ENCODE data around the gene PHC1.
A peak's percentile ranks its signal among the peaks of the same experiment; 100 is the strongest.

PHC1 gene

DNA sequence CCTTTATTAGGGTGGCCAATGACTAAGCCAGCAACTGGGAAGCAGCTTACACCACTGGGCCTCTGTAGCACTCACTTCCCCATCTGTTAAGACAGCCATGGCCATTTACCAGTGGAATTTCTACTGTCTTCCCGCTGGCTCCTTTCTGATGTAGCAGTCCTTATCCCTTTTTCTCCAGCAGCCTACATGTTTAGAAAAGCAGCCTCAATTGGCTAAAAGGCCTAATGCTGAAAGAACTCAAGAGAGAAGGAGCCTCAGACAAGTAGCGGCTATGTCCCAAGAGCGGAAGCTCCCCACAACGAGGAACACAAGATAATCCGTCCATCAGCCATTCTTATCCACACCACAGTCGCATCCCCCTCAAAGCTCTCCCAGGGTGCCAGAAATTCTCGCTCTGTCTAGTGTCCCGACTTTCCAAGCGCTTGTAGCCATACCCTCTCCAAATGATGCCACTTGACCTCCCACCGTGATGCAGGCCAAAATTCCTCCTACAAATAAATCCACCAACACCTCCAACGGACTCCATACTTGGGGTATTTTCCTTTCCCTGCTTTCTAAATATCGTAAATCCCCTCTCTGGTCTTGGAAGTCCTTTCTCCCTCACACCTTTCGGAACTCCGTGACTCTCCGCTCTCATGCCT is 34.5 kb downstream of the PHC1 start:
- Histone ChIP-seq H3K27me3 (ENCODE audit: insufficient read depth, poor library complexity, severe bottlenecking) (no peaks in the 10 kb centered on the region), H3K27ac (ENCODE audit: poor library complexity, severe bottlenecking) (peak overlapping the region; percentile 65), H3K9me3 (ENCODE audit: severe bottlenecking) (no peaks in the 10 kb centered on the region), H3K4me3 (ENCODE audit: severe bottlenecking) (peak overlapping the region; percentile 79), H3K36me3 (ENCODE audit: low read depth) (peaks cover 22% of the 10 kb centered on the region), H3K4me1 (ENCODE audit: insufficient read depth, poor library complexity, severe bottlenecking) (peaks cover 3% of the 10 kb centered on the region)
- no peak for DNase-seq (ENCODE audit: low spot score)
- ATAC-seq (ENCODE audit: low read depth) = no peak
- TF ChIP-seq, protein P1, sequence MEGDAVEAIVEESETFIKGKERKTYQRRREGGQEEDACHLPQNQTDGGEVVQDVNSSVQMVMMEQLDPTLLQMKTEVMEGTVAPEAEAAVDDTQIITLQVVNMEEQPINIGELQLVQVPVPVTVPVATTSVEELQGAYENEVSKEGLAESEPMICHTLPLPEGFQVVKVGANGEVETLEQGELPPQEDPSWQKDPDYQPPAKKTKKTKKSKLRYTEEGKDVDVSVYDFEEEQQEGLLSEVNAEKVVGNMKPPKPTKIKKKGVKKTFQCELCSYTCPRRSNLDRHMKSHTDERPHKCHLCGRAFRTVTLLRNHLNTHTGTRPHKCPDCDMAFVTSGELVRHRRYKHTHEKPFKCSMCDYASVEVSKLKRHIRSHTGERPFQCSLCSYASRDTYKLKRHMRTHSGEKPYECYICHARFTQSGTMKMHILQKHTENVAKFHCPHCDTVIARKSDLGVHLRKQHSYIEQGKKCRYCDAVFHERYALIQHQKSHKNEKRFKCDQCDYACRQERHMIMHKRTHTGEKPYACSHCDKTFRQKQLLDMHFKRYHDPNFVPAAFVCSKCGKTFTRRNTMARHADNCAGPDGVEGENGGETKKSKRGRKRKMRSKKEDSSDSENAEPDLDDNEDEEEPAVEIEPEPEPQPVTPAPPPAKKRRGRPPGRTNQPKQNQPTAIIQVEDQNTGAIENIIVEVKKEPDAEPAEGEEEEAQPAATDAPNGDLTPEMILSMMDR (IDR thresholded peaks at IDR 0.05; ENCODE audit: poor library complexity, severe bottlenecking) = no peak

DNA sequence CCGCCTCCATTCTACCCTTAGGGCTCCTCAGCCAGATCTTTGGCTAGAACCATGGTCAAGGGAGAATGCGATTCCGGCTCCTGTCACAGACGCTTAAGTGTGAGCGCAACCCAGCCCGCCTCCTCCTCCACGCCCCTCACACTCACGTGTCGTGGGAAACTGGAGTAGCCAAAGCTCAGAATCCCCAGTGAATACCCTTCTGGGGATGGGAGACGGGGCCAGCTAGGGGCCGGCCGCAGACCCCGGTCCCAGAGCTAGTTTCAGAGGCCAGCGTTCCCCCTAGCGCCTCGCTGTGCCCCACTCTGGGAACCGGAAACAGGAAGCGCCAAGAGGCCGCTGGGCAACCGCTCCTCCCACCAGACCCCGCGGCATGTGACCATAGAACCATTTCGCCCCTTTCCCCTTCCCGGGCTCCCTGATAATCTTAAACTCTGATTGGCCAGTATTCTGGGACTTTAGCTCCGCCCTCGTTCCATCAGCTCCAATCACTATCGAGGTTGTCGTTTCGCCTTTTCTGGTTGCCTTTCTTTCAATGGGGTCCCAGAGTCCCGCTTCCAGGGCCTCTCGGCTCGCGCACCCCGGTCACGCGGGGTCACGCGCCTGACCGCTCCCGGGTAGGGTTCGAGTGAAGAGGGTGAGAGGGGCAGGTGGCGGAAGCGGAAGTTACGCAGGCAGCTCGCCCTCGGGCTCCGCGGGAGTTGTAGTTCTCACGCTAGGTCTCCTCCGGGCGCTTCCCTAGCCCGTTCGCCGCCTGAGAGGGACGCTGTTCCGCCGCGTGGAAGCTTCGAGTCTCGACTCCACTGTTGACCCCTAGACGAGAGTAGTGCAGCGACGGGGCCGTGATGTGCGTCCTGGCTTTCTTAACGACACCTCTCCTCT is 35.3 kb downstream of the PHC1 start, which contains the start of gene M6PR:
M6PR (minus strand) TSS at position 304 of the 879 bp plus-strand sequence. CDS start 3,241 bp downstream, outside the sequence.
- Histone ChIP-seq H3K36me3 (ENCODE audit: low read depth) (peaks cover 15% of the 10 kb centered on the region), H3K4me1 (ENCODE audit: insufficient read depth, poor library complexity, severe bottlenecking) (peaks cover 3% of the 10 kb centered on the region), H3K4me3 (ENCODE audit: severe bottlenecking) (peak within 1 kb of the TSS; percentile 79), H3K27me3 (ENCODE audit: insufficient read depth, poor library complexity, severe bottlenecking) (no peaks in the 10 kb centered on the region), H3K9me3 (ENCODE audit: severe bottlenecking) (no peaks in the 10 kb centered on the region), H3K27ac (ENCODE audit: poor library complexity, severe bottlenecking) (peak within 1 kb of the TSS; percentile 65)
- TF ChIP-seq, protein P1 (IDR thresholded peaks at IDR 0.05; ENCODE audit: poor library complexity, severe bottlenecking) = peak; percentile 19
- DNase-seq (ENCODE audit: low spot score) (peak; percentile 77), ATAC-seq (ENCODE audit: low read depth) (peak; percentile 89)

DNA sequence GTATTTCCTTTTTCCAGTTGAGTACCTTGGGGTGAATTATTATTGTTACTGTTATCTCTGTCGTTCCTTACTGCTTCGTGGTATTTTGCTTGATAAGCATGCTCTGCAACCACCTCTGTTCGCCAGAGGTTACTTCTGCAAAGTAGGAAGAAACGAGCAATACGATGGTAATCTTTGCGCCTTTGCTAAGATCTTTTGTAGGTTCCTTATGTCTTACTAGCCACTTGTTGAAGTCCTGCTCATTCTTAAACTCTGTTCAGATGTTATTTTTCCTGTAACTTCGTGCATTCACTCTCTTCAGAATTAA is 35.9 kb downstream of the PHC1 start:
- DNase-seq (ENCODE audit: low spot score) (no peak), ATAC-seq (ENCODE audit: low read depth) (peak; percentile 7; the same call in 2 of the 3 replicates)
- Histone ChIP-seq H3K27me3 (ENCODE audit: insufficient read depth, poor library complexity, severe bottlenecking) (no peaks in the 10 kb centered on the region), H3K4me1 (ENCODE audit: insufficient read depth, poor library complexity, severe bottlenecking) (peaks cover 3% of the 10 kb centered on the region), H3K4me3 (ENCODE audit: severe bottlenecking) (peak overlapping the region; percentile 79), H3K27ac (ENCODE audit: poor library complexity, severe bottlenecking) (peak overlapping the region; percentile 65), H3K36me3 (ENCODE audit: low read depth) (peaks cover 12% of the 10 kb centered on the region), H3K9me3 (ENCODE audit: severe bottlenecking) (no peaks in the 10 kb centered on the region)
- TF ChIP-seq, protein P1 (IDR thresholded peaks at IDR 0.05; ENCODE audit: poor library complexity, severe bottlenecking) = no peak

DNA sequence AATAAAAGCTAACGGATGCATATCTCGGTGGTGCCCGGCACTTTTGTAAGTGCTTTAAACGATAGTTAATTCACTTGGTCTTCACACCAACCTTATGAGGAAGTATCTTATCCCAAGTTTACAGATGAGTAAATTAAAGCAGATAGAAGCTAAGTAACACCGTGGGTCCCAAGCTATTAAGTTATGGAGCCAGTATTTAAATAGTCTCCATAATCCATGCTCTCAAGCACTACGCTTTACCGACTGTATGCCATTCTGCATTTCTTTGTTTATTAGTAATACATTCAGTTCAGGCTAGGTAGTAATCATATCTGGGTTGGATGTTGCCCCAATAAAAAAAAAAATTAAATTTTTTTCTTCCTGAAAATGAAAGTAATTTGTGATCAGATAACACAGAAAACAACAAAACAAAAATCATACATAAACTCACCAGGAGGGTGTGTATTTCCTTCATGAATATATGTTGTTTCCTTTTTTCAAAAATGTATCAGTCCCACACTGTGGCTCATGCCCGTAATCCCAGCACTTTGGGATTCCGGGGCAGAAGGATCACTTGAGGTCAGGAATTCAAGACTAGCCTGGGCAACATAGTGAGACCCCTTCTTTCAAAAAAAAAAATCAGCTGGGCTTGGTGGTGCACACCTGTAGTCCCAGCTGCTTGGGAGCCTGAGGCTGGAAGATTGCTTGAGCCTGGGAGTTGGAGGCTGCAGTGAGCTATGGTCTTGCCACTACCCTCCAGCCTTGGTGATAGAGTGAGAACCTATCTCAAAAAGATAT is 36.6 kb downstream of the PHC1 start:
- TF ChIP-seq, protein P1 (IDR thresholded peaks at IDR 0.05; ENCODE audit: poor library complexity, severe bottlenecking) = no peak
- no peak for DNase-seq (ENCODE audit: low spot score)
- Histone ChIP-seq H3K36me3 (ENCODE audit: low read depth) (peaks cover 5% of the 10 kb centered on the region; the same call in 1 of the 2 replicates), H3K4me3 (ENCODE audit: severe bottlenecking) (peak overlapping the region; percentile 79), H3K27ac (ENCODE audit: poor library complexity, severe bottlenecking) (no peak overlapping the region), H3K4me1 (ENCODE audit: insufficient read depth, poor library complexity, severe bottlenecking) (peaks cover 3% of the 10 kb centered on the region), H3K27me3 (ENCODE audit: insufficient read depth, poor library complexity, severe bottlenecking) (no peaks in the 10 kb centered on the region), H3K9me3 (ENCODE audit: severe bottlenecking) (no peaks in the 10 kb centered on the region)
- no peak for ATAC-seq (ENCODE audit: low read depth)
